ENCODE results near the gene CAST. TPM values are rescaled to one million over a fixed set of nuclear protein-coding genes. Genes with fewer than 3 reads are reported as not detected.

Gene CAST
- total RNA-seq, 1 experiment from 2014 or later = 68.2 TPM

GRCh38 chr5:96821260-96821916 is 159.2 kb downstream of the CAST start:
- Histone ChIP-seq H3K4me3 (ENCODE audit: low read length) (no peak overlapping the region), H2AFZ (ENCODE audit: low read length) (no peak overlapping the region), H3K4me1 (ENCODE audit: low read length) (peaks cover 10% of the 10 kb centered on the region), H3K9me3 (ENCODE audit: low read length) (no peaks in the 10 kb centered on the region), H4K20me1 (ENCODE audit: insufficient read depth, low read depth, low read length) (no peaks in the 10 kb centered on the region), H3K27me3 (ENCODE audit: low read length) (no peaks in the 10 kb centered on the region; the same call in 1 of the 2 replicates), H3K9ac (ENCODE audit: low read length) (no peak overlapping the region), H3K9me2 (replicated peaks; ENCODE audit: insufficient read depth, low read length) (no peaks in the 10 kb centered on the region), H3K36me3 (ENCODE audit: insufficient read depth, low read length) (no peaks in the 10 kb centered on the region), H3K27ac (ENCODE audit: low read length) (no peak overlapping the region), H3K79me2 (ENCODE audit: low read length) (no peaks in the 10 kb centered on the region), H3K4me2 (ENCODE audit: low read depth, low read length, poor library complexity, severe bottlenecking) (no peak overlapping the region)
- DNase-seq = no peak

DNA sequence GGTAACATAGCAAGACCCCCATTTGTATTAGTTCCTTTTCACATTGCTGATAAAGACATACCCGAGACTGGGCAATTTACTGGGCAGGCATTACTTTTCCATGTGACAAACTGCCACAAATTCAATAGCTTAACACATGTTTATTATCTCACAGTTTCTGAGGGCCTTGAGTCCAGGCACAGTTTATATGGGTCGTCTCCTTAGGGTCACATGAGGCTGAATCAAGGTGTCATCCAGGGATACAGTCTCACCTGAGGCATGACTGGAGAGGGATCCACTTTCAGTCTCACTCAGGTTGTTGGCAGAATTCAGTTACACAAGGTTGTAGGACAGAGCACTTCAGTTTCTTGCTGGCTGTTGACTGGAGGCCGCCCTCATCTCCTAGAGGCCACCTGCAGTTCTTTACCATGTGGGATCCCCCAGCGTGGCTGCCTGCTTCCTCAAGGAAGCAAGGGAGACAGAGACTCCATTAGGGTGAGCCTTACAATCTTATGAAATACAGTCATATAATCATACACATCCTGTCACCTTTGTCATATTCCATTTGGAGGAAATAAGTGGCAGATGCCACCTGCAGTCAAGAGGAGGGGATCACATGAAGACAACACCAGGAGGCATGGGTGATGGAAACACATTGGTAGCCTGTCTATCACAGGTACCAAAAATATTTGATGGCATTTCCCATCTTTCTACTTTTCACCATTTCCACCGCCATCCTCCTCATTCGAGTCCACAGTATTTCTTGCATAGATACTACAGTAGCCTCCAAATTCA is 160.7 kb downstream of the CAST start:
- no peaks in the 10 kb centered on the region for H3K4me1 ChIP-seq (ENCODE audit: low read length)
- H4K20me1 ChIP-seq (ENCODE audit: insufficient read depth, low read depth, low read length) = no peaks in the 10 kb centered on the region
- H3K9me3 ChIP-seq (ENCODE audit: low read length) = no peaks in the 10 kb centered on the region
- no peaks in the 10 kb centered on the region for H3K27me3 ChIP-seq (ENCODE audit: low read length)
- no peaks in the 10 kb centered on the region for H3K9me2 ChIP-seq (replicated peaks; ENCODE audit: insufficient read depth, low read length)
- no peak overlapping the region for H3K4me2 ChIP-seq (ENCODE audit: low read depth, low read length, poor library complexity, severe bottlenecking)
- no peak overlapping the region for H3K27ac ChIP-seq (ENCODE audit: low read length)
- no peak overlapping the region for H2AFZ ChIP-seq (ENCODE audit: low read length)
- no peaks in the 10 kb centered on the region for H3K36me3 ChIP-seq (ENCODE audit: insufficient read depth, low read length)
- H3K9ac ChIP-seq (ENCODE audit: low read length) = no peak overlapping the region
- H3K79me2 ChIP-seq (ENCODE audit: low read length) = no peaks in the 10 kb centered on the region
- no peak overlapping the region for H3K4me3 ChIP-seq (ENCODE audit: low read length)
- no peak for DNase-seq

- H3K4me2 ChIP-seq (ENCODE audit: low read depth, low read length, poor library complexity, severe bottlenecking) = no peak overlapping the region
- H3K9ac ChIP-seq (ENCODE audit: low read length) = no peak overlapping the region
- H3K4me1 ChIP-seq (ENCODE audit: low read length) = no peaks in the 10 kb centered on the region
- H3K27me3 ChIP-seq (ENCODE audit: low read length) = no peaks in the 10 kb centered on the region
- no peak overlapping the region for H2AFZ ChIP-seq (ENCODE audit: low read length)
- H3K4me3 ChIP-seq (ENCODE audit: low read length) = no peak overlapping the region
- H3K9me3 ChIP-seq (ENCODE audit: low read length) = no peaks in the 10 kb centered on the region
- no peaks in the 10 kb centered on the region for H3K79me2 ChIP-seq (ENCODE audit: low read length)
- no peaks in the 10 kb centered on the region for H3K9me2 ChIP-seq (replicated peaks; ENCODE audit: insufficient read depth, low read length)
- H3K36me3 ChIP-seq (ENCODE audit: insufficient read depth, low read length) = no peaks in the 10 kb centered on the region
- H3K27ac ChIP-seq (ENCODE audit: low read length) = no peak overlapping the region
- H4K20me1 ChIP-seq (ENCODE audit: insufficient read depth, low read depth, low read length) = no peaks in the 10 kb centered on the region
- no peak for DNase-seq
These were observed 161.8 kb downstream of the CAST start for GRCh38 chr5:96823900-96824380.

Other genes starting within 250 kb of the CAST start
- gene PCSK1, start 229.1 kb upstream of the CAST start, total RNA-seq (2014; rRNA removed; shearing (Covaris generic); ENCODE audit: low replicate concordance) = not detected in 2 replicates
- gene ERAP1, start 145.6 kb downstream of the CAST start, total RNA-seq (2014; rRNA removed; shearing (Covaris generic); ENCODE audit: low replicate concordance) = 34.8 and 59.3 TPM in 2 replicates
- gene ERAP2, start 214.1 kb downstream of the CAST start, total RNA-seq (2014; rRNA removed; shearing (Covaris generic); ENCODE audit: low replicate concordance) = 33.7 and 60.5 TPM in 2 replicates

Data from Karpas-422 (cell line).